B cell (primary cell): ENCODE results near the gene TPRA1.

Experiments
- EZH2 ChIP-seq: IDR thresholded peaks from 2 replicates; pipeline ENCODE4 v1.6.1; 2012; ENCODE audit warnings: borderline replicate concordance, low read depth, mild to moderate bottlenecking, moderate library complexity, low read length; ENCODE audit not compliant: insufficient read depth, poor library complexity, severe bottlenecking
- TF ChIP-seq, protein P1 (sequence below): fragments of 200-600 bp; IDR thresholded peaks from one replicate; pipeline ENCODE4 v1.8.0; 2022; ENCODE audit warnings: antibody characterized with exemption, mild to moderate bottlenecking

DNA sequence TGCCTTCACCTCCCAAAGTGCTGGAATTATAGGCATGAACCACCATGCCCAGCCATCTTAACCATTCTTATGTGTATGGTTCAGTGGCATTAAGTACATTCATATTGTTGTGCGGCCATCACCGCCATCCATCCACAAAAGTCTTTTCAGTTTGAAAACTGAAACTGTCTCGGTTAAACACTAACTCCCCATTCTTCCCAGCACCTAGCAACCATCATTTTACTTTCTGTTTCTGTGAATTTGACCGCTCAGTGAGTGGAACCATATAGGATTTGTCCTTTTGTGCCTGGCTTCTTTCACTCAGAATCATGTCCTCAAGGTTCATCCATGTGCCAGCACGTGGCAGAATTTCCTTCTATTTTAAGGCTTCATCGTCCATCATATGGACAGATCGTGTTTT is 13.5 kb upstream of the TPRA1 start:
- TF ChIP-seq, protein P1, sequence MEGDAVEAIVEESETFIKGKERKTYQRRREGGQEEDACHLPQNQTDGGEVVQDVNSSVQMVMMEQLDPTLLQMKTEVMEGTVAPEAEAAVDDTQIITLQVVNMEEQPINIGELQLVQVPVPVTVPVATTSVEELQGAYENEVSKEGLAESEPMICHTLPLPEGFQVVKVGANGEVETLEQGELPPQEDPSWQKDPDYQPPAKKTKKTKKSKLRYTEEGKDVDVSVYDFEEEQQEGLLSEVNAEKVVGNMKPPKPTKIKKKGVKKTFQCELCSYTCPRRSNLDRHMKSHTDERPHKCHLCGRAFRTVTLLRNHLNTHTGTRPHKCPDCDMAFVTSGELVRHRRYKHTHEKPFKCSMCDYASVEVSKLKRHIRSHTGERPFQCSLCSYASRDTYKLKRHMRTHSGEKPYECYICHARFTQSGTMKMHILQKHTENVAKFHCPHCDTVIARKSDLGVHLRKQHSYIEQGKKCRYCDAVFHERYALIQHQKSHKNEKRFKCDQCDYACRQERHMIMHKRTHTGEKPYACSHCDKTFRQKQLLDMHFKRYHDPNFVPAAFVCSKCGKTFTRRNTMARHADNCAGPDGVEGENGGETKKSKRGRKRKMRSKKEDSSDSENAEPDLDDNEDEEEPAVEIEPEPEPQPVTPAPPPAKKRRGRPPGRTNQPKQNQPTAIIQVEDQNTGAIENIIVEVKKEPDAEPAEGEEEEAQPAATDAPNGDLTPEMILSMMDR: no peak
- no peak for TF ChIP-seq EZH2
